AG04449 (cell line): ENCODE measurements around the gene MLLT10.

Source experiments
- CTCF ChIA-PET: fragments of 350-600 bp; formaldehyde crosslinking; extraction: SDS; loops from one replicate; lab custom pipeline; 2021; ENCODE audit warnings: antibody characterized with exemption; lab: Yijun Ruan, JAX
- POLR2A ChIA-PET: fragments of 400-600, 350-600 bp; formaldehyde crosslinking; extraction: SDS; loops from one replicate; lab custom pipeline; 2020; ENCODE audit warnings: antibody characterized with exemption, inconsistent platforms; lab: Yijun Ruan, JAX
- DNase-seq: peaks from one replicate; pipeline ENCODE4 v3.0.0-alpha.2; 2010; ENCODE audit warnings: low read depth, low spot score
- H3K4me3 ChIP-seq: 2 replicates; pipeline ENCODE4 v1.5.1; 2011; ENCODE audit warnings: low read depth, mild to moderate bottlenecking, control low read depth, low read length
- CTCF ChIP-seq: IDR thresholded peaks from one replicate; pipeline ENCODE4 v1.5.1; 2011; ENCODE audit warnings: mild to moderate bottlenecking, moderate library complexity, low read length, control low read depth, inconsistent platforms; ENCODE audit not compliant: insufficient read depth; ENCODE audit errors: missing control alignments

Gene MLLT10

GRCh38 chr10:21505711-21506278, 28.2 kb upstream of the MLLT10 start:
- no peak for TF ChIP-seq CTCF
- DNase-seq: no peak
- POLR2A ChIA-PET: no interaction called here
- H3K4me3 ChIP-seq: no peak overlapping the region
- CTCF ChIA-PET: interaction anchor here (7.4 kb wide), 1 partner anchor 9 kb away, joined by 51 read pairs; no protein-coding TSS in a partner anchor

DNA sequence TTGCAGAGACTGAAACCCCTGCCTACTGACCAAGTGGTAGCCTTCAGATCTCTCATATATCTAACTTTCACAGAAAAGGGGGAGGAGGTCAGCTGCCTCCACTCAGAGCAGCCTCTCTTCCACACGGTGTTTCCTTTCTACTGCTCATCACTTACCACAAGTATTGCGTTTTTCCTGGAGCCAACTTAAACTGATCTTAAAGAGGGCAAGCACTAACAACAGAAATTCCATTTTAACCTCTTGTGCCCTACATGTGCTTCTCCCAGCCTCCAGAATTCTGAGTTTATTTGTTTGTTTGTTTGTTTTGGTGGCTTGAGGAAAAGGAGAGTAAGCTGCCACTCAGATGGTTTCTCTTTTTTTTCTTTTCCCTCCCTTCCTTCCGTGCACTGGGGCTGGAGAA, 27.7 kb upstream of the MLLT10 start:
- ChIA-PET POLR2A (no interaction called here), CTCF (interaction anchor here (2.8 to 7.4 kb wide), 2 partner anchors 10 to 228 kb away, joined by 8 to 51 read pairs; no protein-coding TSS in a partner anchor)
- H3K4me3 ChIP-seq: no peak overlapping the region
- no peak for TF ChIP-seq CTCF
- DNase-seq: no peak

DNA sequence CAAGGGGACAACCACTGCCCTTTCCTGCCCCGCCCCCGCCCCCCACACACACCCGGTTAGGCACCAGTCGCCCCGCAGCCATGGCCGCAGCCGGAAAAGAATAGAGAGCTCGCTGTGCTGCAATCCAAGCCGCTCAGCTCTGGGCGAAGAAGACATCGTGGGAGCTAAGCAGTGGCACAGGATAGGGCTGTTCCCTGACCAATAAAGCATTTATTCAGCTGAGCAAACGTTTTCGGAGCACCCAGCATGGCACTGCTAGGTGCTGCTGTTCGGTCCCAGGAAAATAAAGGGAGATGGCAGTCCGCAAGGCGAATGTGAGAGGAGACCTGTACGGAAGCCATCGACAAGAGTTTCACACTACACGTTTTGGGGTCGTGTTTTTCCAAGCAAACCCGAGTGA, 26.9 kb upstream of the MLLT10 start:
- CTCF ChIA-PET: interaction anchor here (2.8 to 7.4 kb wide), 2 partner anchors 11 to 228 kb away, joined by 8 to 51 read pairs; no protein-coding TSS in a partner anchor
- no peak for DNase-seq
- POLR2A ChIA-PET: no interaction called here
- TF ChIP-seq CTCF: no peak
- H3K4me3 ChIP-seq: no peak overlapping the region

GRCh38 chr10:21508706-21509331, 25.2 kb upstream of the MLLT10 start:
- no peak for DNase-seq
- CTCF ChIA-PET: interaction anchor here (1.7 to 7.4 kb wide), 3 partner anchors 9 to 230 kb away, joined by 5 to 51 read pairs (median 8); no protein-coding TSS in a partner anchor
- POLR2A ChIA-PET: interaction anchor here (0.9 to 1.3 kb wide), 2 partner anchors 12 to 17 kb away, joined by 4 to 6 read pairs; partner anchors contain the start of gene SKIDA1
- TF ChIP-seq CTCF: no peak
- no peak overlapping the region for H3K4me3 ChIP-seq

GRCh38 chr10:21509341-21510240, 24.4 kb upstream of the MLLT10 start:
- no peak for DNase-seq
- POLR2A ChIA-PET: interaction anchor here (0.9 to 1.3 kb wide), 2 partner anchors 13 to 16 kb away, joined by 4 to 6 read pairs; partner anchors contain the start of gene SKIDA1
- TF ChIP-seq CTCF: no peak
- peak overlapping the region; percentile 25 for H3K4me3 ChIP-seq
- CTCF ChIA-PET: interaction anchor here (1.7 to 7.4 kb wide), 3 partner anchors 9 to 231 kb away, joined by 5 to 51 read pairs (median 8); no protein-coding TSS in a partner anchor
